ELR (cell line): Measurements from ENCODE around the gene TRDN.

Source experiments
- DNase-seq: peaks from one replicate; pipeline ENCODE4 v3.0.0-alpha.2; 2015; ENCODE audit warnings: low read depth

The TRDN gene, protein sequence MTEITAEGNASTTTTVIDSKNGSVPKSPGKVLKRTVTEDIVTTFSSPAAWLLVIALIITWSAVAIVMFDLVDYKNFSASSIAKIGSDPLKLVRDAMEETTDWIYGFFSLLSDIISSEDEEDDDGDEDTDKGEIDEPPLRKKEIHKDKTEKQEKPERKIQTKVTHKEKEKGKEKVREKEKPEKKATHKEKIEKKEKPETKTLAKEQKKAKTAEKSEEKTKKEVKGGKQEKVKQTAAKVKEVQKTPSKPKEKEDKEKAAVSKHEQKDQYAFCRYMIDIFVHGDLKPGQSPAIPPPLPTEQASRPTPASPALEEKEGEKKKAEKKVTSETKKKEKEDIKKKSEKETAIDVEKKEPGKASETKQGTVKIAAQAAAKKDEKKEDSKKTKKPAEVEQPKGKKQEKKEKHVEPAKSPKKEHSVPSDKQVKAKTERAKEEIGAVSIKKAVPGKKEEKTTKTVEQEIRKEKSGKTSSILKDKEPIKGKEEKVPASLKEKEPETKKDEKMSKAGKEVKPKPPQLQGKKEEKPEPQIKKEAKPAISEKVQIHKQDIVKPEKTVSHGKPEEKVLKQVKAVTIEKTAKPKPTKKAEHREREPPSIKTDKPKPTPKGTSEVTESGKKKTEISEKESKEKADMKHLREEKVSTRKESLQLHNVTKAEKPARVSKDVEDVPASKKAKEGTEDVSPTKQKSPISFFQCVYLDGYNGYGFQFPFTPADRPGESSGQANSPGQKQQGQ

DNA sequence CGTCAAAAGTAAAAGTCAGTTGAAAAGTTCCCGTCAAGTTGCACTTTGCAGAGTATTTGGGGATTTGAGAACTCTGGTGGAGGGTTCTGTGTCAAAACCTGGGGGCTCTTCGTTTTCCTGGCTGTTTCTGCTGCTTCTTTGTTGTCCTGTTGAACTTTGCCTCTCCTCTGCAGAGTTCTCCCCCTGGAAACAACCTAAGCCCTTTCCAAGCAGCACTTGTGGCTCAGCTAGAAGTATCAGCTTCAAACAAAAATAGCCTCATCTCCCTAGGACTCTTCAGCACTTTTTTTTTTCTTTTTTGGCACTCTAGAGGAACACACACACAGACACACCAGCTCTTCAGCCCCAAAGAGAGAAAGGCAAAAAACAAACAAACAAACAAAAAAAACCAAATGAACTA is at the start of gene TRDN:
TSS of gene TRDN (minus strand) at position 169 of the 400 bp plus-strand sequence. CDS start 175 bp downstream, outside the sequence.
- DNase-seq, result no peak

DNA sequence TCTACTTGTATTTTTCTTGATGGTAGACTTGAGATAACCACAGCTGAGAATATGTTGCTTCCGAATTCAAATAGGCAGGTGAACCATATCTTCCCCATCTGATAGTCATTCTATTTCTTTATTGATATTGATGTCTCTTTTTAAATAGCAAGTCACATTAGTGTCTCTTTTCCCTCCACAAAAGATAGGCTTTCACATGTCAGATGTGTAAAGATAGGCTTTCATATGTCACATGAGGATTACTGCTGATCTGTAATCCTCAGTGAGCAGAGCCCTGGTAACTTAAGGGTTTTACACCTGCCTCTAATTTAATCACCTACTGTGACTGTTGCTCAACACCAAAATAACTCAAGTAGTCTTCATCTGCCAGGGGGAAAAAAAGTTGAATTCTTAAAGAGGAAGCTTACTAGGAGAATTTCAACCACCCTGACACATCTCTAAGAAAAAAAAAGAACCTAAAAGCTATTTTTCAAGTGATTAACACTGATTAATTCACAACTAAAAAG is 45.3 kb upstream of the TRDN start:
- no peak for DNase-seq

DNA sequence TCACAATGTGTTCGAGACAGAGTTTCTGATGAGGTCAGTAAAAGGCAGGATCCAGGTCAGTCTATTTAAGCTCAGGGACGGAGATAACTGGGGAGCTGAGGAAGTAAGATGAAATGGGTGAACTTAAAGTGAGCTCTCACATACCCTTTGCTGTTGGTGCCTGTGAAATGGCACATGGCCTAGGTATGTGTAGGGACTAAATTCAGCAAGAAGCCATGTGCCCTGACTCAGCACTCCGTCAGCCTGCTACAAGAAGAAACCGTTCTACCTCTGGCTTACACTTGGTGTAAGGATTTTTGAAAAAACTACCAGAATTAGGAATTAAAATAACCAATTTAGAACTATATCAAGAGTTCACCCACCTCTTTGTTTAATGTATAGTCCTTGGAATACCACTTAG is 41.1 kb upstream of the TRDN start:
- peak; percentile 10 for DNase-seq

DNA sequence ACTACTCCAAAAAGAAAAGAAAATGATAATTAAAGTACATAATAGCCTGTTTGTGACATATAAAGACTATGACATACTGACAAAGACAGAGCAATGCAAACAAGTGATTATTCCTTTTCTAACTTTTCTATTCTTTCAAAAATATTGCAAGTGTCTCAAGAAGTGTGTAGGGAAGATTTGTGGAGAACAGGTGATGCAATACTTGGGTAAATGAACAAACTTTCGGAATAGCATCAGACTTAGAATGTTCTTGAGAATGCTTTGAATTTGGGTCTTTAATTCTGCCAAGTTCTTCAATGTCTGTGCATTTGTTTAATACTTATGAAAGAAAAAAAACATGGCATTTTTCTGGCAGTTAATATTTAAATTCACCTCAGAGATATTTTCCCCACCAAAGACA is 40.0 kb upstream of the TRDN start:
- no peak for DNase-seq

DNA sequence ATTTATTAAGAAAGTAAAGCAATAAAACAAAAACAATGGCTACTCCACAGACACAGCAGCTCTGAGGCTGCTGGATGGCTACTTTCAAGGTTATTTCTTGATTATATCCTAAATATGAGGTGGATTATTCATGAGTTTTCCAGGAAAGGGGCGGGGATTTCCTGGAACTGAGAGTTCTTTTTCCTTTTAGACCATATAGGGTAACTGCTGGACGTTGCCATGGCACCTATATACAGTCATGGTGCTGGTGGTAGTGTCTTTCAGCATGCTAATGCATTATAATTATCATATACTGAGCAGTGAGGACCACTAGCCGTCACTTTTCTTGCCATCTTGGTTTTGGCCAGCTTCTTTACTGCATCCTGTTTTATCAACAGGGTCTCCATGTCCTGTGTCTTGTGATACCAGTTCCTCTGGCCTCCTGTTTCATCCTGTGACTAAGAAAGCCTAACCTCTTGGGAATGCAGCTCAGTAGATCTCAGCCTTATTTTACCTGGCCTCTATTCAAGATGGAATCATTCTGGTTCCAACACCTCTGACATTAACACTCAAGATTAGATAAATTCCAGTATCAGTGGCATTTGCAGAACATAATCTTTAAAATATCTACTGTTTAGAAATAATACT is 32.3 kb upstream of the TRDN start:
- no peak for DNase-seq

DNA sequence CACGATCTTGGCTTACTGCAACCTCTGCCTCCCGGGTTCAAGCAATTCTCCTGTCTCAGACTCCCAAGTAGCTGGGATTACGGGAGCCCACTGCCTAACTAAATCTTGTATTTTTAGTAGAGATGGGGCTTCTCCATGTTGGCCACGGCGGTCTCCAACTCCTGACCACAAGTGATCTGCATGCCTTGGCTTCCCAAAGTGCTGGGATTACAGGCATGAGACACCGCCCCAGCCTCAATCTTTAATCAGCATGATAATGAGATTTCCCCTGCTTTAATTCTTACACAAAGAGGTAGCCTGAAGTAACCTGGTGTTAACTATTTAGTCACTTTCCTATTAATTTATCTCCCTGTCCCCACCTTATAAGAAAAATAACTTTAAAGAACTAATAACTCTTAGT is 31.3 kb upstream of the TRDN start:
- no peak for DNase-seq

DNA sequence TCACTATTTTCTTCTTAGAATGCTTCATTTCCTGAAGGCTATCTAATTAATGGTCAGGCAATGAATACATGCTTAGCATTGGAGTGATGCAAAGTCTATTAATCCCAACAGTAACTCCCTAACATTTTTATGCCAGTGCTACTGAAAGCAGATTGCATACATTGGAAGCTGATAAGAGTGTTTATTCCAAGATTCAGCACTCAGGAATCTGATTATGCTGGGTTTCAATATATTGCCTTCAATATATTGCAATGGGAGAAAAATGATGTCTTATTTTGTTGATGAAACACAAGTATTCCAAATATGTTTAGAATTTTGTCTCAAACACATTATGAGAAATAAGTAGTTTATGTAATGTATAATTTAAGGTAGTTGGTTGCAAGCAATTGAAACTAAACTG is 26.7 kb upstream of the TRDN start:
- DNase-seq, result no peak

DNA sequence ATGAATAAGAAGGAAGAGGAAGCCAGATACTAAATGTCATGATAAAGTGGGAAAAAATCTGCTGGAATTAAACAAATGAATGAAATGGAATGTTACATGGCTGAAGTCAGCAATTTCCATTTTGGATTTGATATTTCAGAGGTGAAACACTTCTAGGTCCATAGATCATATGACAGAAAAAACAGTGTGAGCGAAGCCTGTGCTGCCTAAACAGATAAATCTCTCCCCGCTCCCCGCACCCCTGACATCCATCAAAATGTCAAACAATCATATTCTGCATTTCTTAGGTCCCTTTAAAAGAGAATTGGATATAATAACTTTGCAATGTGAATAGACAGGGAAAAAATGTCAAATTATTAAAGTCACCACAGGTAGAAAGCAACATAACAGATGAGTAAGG is 26.0 kb upstream of the TRDN start:
- DNase-seq, result no peak

DNA sequence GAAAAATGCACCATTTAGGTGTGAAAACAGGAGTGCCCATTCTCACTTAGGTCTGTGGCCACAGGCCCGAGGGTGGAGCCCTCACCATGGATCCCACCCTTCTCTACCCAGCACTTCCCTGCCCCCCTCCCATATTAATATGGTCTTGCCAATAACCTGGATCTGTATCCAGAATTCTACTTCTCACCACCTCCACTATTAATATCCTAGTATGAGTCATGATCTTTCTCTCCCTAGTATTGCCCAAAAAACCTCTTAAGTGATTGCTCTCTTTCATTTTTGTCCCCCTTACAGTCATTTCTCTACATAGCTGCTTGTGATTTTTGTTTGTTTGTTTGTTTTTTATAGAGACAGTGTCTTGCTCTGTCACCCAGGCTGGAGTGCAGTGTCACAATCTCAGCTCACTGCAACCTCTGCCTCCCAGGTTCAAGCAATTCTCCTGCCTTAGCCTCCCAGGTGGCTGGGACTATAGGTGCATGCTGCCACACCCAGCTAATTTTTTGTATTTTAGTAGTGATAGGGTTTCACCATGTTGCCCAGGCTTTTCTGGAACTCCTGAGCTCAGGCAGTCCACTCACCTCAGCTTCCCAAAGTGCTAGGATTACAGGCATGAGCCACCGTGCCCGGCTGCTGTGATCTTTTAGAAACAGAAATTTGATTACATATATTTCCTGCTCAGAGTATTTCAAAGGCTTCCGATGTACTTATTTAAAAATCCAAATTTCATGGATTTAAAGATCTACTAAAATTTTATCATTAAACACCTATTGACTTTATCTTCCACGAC is 24.5 kb upstream of the TRDN start:
- DNase-seq, result no peak

DNA sequence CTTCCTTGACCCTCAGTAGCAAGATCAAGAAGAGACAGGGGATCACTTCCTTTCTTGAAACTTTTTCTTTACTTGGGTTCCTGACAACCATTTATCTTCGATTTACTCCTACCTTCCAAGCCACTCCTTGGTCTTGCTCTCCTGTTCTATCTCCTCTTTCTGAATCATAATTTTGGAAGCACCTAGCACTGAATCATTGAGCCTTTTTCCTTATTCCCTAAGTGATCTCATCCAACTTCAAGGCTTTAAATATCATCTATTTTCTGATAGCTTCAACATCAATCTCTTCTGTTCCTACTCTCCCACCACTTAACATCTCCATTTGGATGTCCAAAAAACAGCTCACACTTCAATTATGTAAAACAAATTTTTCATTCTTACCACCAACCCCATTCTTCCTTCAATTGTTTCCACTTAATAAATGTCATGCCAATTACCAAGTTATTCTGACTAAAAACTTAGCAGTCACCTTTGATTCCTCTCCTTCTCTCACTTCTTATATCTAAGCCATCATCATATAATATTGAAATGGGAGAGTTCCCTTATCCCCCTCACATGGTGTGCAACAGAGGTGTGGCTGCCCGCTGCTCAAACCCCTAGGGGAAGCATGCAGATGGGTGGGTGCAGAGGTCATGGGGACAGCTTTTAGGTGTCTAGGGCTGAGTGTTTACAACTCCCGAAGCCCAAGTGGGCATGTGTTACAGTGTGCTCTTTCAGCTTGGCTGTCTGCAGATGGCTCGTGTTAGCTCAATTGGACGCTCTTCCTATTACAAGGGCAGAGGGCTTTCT is 23.4 kb upstream of the TRDN start:
- no peak for DNase-seq

DNA sequence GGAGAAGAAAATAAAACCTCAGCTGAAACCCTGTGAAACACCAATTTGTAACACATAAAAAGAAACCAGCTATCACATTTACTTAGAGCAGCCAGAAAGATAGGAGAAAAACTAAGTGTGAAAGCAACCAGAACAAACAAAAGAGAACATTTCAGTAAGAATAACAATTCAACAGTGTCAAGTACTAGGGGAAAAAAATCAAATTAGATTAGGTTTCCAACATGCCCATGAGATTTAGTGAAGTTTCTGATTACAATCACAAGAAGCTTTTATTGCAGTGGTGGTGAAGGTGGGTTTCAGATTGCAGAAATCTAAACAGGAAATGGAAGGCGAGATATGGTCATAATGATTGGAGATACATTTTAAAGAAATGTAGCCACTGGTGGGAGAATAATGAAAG is 22.1 kb upstream of the TRDN start:
- DNase-seq, result no peak

DNA sequence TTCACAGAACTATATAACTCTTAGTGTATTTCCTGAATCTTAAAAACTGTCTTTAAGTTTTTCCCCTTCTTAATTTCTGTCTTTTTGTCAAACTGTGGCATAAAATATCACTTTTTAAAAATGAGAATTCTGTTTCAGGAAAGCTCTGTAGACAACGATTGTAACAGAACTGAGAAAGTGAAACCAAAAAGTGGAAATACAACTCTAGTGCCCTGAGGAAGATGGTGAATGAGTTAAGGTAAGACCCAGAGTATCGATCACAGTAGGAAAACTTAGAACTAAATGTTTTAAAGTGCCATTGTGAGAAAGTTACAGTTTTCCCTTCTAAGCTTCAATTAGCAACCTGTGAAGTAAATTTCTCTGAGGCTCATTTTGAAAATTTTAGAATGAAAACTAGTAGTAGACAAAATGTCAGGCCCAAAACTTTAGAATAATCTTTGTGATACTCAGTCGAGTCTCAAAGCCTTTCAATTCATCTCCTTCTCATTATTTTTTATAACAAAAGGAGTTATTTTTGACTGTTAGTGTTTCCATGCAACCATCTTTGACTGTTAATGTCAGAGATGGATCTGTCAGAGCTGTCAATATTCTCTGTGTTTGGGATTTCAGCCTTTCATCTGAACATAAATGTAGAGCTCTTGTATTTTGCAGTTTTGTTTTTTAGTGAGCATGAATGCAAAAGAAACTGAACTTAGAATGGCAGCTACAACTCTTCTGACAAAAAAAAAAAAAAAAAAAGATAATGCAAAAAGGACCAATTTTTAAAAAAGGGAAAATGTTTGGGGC is 19.0 kb upstream of the TRDN start:
- peak; percentile 39 for DNase-seq

DNA sequence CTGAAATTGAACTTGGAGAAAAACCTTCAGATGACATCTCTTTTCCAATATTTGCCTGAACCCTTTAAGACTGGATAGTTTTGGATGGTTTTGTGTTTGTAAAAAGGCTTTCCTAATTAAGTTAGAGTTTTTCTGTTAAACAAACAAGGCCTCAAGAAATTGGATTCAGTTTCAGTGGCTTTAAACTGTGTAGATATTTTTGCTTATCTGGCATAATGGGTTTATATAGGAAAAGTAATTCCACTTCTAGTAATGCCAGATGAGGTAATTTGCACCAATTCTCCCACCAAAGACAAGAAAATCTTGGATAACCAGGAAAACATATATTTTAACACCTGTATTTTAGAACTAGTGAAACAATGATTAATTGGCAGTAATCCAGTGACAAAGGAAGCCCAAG is 12.0 kb upstream of the TRDN start:
- no peak for DNase-seq

DNA sequence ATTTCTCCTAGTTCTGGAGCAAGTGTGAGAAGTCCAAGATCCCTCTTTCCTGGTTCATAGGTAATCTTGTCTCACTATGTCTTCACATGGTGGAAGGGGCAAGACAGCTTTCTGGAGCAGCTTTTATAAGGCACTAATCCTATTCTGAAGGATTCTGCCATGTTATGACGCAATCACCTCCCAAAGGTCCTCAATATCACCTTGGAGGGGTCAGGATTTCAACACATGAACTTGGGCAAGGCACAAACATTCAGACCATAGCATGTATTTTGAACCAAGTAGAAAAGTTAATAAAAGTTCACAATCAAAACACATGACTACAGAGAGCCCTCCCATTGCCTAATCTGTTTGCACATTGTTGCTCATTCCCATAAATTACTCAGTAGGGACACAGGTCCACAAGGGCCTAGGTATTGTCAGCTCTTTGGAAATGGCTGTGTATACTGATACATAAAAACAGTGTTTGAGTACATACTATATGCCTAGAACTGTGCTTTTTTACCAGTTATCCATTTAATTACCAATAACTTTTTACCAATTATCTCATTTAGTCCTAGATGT is 11.3 kb upstream of the TRDN start:
- no peak for DNase-seq

DNA sequence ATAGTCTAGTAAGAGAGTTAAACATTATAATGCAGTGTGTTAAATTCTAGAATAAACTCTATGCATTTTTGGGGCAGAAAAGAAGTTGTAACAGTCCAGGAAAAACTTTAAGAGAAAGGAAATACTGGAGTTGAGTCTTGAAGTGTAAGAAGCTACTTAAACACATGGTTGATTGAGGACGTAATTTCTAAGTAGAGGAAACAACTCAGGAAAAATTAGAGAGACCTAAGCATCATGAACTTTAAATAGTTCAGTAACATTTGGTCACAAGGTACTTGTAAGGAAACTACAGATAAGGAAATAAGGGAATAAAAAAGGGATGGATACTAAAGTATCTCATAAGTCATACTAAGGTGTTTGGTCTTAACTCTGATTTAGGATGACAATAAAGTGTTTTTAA is 4.7 kb upstream of the TRDN start:
- DNase-seq, result no peak

DNA sequence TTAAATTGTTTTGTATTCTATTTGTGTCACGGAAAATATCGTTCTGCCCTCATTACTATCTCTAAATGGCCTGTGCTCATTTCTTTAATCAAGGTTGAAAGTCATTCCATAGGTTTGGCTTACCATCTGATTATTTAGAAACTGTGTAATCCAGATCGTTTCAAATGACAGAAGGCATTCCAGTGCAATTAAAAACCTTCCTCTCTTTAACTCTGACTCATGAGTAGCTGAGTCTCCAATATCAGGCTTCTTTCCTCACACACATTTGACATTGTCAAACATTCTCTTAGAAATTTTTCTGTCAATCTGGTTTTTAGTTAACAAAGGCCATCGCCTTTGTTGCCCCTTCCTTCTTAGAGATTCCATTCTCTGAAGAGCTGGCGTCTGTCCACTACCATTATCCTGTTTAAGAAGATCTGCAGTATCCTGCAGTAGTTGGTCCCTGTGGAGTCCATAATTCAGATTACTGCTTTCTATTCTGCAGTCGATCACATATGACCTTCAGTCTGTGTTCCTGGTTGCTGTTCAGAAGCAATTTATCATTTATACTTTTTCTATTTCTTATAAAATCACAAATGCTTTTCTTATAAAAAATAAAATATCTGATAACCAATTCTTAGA is 3.9 kb upstream of the TRDN start:
- DNase-seq, result peak; percentile 28

DNA sequence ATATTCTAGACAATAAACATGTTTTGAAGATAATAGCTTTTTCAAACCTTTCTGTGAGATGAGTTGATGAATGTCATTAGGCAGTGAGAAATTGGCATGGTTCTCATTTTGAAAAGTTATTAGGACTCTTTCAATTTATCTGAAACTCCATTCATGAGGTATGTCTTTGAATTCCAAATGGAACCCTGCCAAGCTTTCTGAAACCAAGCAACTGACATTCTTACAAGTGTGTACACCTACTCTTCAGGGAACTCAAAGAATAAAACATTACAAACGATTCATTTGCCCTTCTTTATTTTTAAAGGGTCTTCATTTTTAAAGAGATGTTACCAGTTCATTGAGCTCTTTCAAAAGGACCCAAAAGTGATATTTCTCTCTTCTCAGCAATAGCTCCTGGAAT is 2.1 kb upstream of the TRDN start:
- DNase-seq, result no peak

DNA sequence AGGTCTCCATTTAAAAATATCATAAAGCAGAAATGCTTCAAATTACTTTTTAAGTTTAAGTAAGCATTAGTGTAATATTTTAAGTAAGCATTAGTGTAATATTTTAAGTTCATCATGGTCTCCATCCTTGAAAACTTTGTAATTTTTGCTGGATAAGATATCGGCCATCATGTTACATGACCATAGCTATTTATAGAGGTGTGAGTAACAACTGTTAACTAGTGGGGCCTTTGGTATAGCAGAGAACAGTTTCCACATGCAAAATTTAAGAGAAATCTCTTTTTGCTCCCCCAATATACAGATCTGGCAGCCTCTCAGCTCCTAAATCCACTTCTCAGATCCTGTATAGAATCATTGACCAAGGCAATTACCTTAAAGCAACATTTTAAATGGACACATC is 468 bp downstream of the TRDN start:
- no peak for DNase-seq

DNA sequence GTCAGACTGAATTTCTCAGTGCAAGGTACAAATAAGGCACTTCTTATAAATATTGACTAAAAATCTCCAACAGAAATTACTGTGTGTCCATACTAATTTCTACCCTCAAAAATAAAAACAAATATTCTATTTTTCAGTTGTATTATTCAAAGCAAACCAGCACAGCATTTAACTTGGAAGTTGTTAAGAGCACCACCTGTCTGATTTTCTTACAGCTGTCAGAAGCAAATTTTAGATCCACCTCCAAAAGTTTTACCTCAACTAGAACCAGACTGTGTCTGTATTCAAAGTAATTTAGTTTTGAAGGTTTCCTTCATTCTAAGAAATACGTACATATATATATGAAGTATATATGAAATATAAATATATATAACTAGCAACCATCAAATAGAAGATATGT is 1.2 kb downstream of the TRDN start:
- DNase-seq, result no peak

DNA sequence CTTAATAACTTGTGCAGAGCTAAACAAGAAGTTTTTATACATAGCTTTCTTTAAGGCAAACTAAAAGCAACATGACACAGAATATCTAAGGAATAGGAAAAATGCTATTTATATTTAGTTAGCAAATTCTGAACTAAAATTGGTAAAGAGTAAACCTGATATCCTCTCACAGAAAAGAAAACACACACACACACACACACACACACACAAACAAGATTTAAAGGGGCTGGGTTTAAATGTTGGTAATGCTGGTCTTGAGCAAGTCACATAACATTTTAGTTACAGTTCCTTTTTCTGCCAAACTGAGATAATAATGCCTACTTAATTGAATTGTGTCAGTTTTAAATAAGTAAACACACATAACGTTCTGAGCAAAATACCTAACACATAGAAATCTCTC is 1.6 kb downstream of the TRDN start:
- DNase-seq, result no peak
